ENCODE data around the gene RFPL2. TPM values are rescaled to one million over a fixed set of nuclear protein-coding genes. Genes with fewer than 3 reads are reported as not detected.

Gene RFPL2
- total and polyA plus RNA-seq, 2 of the 13 experiments (the other 11 are each of a cell fraction or from before 2014, with no cell fraction given): not detected

DNA sequence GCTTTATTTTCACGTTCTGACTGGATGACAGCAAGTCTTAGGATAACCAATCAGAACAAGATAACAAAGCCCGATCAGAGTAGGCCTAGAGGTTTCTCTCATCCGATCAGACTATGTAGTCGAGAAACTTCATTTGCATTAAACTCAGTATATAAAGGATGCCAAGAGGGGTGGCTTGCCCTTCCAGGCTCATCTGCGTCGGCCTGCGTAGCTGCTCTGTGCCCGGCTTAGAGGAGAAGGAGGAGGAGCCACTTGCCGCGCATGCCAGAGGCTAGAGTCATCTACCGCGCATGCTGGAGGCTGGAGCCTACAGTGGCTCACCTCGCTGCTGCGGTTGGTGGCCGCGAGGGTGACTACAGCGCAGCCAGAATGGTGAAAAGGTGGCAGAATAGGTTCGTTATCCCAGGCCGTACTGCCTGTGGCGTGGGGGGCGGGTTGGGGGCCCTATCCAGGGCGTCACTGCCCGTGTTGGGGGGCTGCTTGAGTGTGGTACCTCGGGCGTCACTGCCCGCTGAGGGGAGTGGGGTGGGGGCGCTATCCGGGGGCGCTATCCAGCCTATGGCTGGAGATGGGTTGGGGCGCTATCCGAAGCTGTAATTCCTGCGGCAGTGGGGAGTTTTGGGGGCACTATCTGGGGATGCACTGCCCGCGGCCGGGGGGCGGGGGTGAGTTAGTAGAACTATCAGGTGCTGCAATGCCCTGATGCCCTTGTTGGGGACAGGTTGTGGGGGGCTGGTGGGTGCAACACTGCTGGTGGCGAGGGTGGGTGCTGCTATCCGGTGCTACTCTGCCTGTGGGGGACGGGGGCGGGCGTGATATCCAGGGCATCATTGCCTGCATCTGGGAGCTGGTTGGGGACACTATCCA lies at the start of gene RFPL2 (continued):
- TF ChIP-seq LCORL (IDR thresholded peaks at IDR 0.05) (no peak), LCORL (CRISPR knock-in tag; IDR thresholded peaks at IDR 0.05) (0 out of 2 replicates have a peak, but pooled peaks have one; percentile 18), KLF9 (CRISPR knock-in tag; IDR thresholded peaks at IDR 0.05; ENCODE audit: low read depth) (peak; percentile 67; the same call in 1 of the 2 replicates), ETV5 (CRISPR knock-in tag; IDR thresholded peaks at IDR 0.05; ENCODE audit: borderline replicate concordance) (no peak), ZNF703 (CRISPR knock-in tag; IDR thresholded peaks at IDR 0.05; ENCODE audit: borderline replicate concordance) (no peak), YY1 (IDR thresholded peaks at IDR 0.05; ENCODE audit: insufficient read depth, insufficient replicate concordance, low read depth, low read length) (no peak), ZBTB7A (CRISPR knock-in tag; IDR thresholded peaks at IDR 0.05) (0 out of 2 replicates have a peak, but pooled peaks have one; percentile 19), ZNF777 (CRISPR knock-in tag; IDR thresholded peaks at IDR 0.05) (no peak), SP5 (CRISPR knock-in tag; IDR thresholded peaks at IDR 0.05; ENCODE audit: borderline replicate concordance, low read depth) (no peak), ZNF501 (CRISPR knock-in tag; IDR thresholded peaks at IDR 0.05) (peak; percentile 28; the same call in 1 of the 2 replicates), ZC3H4 (CRISPR knock-in tag; IDR thresholded peaks at IDR 0.05; ENCODE audit: borderline replicate concordance) (no peak), TBL1XR1 (IDR thresholded peaks at IDR 0.05; ENCODE audit: borderline replicate concordance, low read length, partially characterized antibody) (no peak), NR3C1 (CRISPR knock-in tag; IDR thresholded peaks at IDR 0.05) (no peak), HDAC2 (CRISPR knock-in tag; IDR thresholded peaks at IDR 0.05) (0 out of 2 replicates have a peak, but pooled peaks have one; percentile 17), SMYD3 (CRISPR knock-in tag; IDR thresholded peaks at IDR 0.05) (no peak), FOSL1 (CRISPR knock-in tag; IDR thresholded peaks at IDR 0.05; ENCODE audit: borderline replicate concordance) (no peak), SP140L (CRISPR knock-in tag; IDR thresholded peaks at IDR 0.05; ENCODE audit: borderline replicate concordance) (no peak), ZNF720 (CRISPR knock-in tag; IDR thresholded peaks at IDR 0.05) (no peak), MTA3 (CRISPR knock-in tag; IDR thresholded peaks at IDR 0.05) (no peak), ZBTB38 (CRISPR knock-in tag; IDR thresholded peaks at IDR 0.05) (no peak), PRPF4 (IDR thresholded peaks at IDR 0.05; ENCODE audit: low read depth, low read length, poor library complexity, severe bottlenecking) (no peak), RAD21 (CRISPR knock-in tag; IDR thresholded peaks at IDR 0.05) (no peak), FOSL2 (CRISPR knock-in tag; IDR thresholded peaks at IDR 0.05) (peak; percentile 64)
- TF ChIP-seq, protein P1, sequence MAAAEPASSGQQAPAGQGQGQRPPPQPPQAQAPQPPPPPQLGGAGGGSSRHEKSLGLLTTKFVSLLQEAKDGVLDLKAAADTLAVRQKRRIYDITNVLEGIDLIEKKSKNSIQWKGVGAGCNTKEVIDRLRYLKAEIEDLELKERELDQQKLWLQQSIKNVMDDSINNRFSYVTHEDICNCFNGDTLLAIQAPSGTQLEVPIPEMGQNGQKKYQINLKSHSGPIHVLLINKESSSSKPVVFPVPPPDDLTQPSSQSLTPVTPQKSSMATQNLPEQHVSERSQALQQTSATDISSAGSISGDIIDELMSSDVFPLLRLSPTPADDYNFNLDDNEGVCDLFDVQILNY (CRISPR knock-in tag; conservative IDR thresholded peaks at IDR 0.05): no peak
- TF ChIP-seq, protein P2, sequence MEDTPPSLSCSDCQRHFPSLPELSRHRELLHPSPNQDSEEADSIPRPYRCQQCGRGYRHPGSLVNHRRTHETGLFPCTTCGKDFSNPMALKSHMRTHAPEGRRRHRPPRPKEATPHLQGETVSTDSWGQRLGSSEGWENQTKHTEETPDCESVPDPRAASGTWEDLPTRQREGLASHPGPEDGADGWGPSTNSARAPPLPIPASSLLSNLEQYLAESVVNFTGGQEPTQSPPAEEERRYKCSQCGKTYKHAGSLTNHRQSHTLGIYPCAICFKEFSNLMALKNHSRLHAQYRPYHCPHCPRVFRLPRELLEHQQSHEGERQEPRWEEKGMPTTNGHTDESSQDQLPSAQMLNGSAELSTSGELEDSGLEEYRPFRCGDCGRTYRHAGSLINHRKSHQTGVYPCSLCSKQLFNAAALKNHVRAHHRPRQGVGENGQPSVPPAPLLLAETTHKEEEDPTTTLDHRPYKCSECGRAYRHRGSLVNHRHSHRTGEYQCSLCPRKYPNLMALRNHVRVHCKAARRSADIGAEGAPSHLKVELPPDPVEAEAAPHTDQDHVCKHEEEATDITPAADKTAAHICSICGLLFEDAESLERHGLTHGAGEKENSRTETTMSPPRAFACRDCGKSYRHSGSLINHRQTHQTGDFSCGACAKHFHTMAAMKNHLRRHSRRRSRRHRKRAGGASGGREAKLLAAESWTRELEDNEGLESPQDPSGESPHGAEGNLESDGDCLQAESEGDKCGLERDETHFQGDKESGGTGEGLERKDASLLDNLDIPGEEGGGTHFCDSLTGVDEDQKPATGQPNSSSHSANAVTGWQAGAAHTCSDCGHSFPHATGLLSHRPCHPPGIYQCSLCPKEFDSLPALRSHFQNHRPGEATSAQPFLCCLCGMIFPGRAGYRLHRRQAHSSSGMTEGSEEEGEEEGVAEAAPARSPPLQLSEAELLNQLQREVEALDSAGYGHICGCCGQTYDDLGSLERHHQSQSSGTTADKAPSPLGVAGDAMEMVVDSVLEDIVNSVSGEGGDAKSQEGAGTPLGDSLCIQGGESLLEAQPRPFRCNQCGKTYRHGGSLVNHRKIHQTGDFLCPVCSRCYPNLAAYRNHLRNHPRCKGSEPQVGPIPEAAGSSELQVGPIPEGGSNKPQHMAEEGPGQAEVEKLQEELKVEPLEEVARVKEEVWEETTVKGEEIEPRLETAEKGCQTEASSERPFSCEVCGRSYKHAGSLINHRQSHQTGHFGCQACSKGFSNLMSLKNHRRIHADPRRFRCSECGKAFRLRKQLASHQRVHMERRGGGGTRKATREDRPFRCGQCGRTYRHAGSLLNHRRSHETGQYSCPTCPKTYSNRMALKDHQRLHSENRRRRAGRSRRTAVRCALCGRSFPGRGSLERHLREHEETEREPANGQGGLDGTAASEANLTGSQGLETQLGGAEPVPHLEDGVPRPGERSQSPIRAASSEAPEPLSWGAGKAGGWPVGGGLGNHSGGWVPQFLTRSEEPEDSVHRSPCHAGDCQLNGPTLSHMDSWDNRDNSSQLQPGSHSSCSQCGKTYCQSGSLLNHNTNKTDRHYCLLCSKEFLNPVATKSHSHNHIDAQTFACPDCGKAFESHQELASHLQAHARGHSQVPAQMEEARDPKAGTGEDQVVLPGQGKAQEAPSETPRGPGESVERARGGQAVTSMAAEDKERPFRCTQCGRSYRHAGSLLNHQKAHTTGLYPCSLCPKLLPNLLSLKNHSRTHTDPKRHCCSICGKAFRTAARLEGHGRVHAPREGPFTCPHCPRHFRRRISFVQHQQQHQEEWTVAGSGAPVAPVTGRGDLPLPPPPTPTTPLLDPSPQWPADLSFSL (CRISPR knock-in tag; IDR thresholded peaks at IDR 0.05): no peak

Measured in HepG2 (cell line).